ENCODE results near the gene KRT33A.

The KRT33A gene

GRCh38 chr17:41331606-41332005, 19.0 kb downstream of the KRT33A start:
- FAIRE-seq = peak; percentile 13

GRCh38 chr17:41329279-41329948, 21.2 kb downstream of the KRT33A start:
- DNase-seq (ENCODE audit: low spot score) = peak; percentile 74

More at GRCh38 chr17:41331606-41332005, 19.0 kb downstream of the KRT33A start:
- no peak for DNase-seq (ENCODE audit: low spot score)

DNA sequence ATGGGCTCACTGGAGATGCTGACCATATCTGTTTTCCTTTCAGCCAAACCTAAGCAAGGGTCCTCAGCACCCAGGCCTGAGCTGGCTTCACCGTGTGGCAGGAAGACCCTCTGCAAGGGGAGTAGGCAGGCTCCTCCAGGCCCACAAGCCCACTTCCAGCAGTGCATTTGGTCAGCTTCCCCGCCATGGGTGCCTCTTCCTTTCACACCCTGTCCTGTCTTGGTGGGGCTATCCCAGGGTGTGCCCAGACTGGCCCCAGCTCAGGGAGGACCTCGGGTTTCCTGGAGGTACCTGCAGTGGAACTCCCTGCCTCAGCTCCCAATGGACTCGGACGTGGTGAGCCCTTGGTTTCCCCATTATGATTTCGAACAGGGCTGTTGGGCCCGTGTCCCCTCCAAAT, 22.4 kb downstream of the KRT33A start:
- DNase-seq (ENCODE audit: low spot score) = no peak
- FAIRE-seq = no peak

More at GRCh38 chr17:41329279-41329948, 21.2 kb downstream of the KRT33A start:
- peak; percentile 94 for FAIRE-seq

DNA sequence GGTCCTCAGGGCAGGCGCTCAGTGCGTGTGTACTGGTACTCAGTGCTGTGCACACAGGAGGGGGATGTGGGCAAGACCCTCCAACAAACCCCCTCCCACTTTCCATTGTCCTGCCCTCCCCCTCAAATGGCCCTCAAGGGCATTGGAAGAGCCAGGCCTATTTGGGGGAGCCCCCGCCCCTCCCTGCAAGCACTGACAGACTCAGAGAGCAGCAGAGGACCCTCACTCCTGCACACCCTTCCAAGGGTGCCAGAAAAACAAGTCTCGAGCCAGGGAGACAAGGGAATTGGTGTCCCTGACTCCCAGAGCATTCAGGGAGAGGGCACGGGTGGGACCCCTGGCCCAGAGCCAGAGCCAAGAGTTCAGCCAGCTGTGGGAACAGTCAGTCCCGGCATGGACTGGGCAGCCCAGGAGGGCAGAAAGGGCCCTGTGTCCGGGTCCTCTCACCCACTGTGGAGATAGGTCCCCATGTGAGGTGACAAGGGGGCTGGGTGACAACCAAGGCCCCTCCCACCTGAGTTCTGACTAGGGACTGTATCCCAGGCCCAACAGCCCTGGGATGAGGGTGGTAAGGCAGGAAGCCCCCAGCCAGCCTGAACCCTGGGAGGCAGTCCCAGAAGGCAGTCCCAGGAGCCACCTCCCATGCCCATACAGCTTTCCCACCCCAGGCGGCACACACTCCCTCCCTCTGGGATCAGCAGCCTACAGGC, 23.1 kb downstream of the KRT33A start:
- FAIRE-seq = no peak
- no peak for DNase-seq (ENCODE audit: low spot score)

GRCh38 chr17:41326173-41327145, 24.2 kb downstream of the KRT33A start:
- FAIRE-seq (no peak), DNase-seq (ENCODE audit: low spot score) (no peak)

DNA sequence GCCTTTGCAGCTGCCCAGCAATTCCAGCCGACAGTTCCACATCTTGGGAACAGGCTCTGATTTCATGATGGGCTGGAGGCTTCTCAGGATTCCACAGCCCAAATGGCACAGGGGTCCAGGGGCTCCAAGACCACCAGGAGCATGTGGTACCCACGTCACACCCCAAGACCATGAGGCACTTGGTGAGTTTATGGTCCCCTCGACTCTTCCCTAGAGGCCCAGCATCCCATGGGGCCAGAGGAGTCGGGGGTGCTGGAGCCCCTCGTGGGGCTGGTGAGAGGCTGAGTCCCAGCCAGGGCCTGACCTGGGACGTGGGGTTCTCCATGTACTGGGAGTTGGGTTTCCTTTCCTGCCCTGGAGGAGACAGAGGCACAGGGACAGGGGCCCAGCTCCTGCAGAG, 25.0 kb downstream of the KRT33A start:
- no peak for DNase-seq (ENCODE audit: low spot score)
- no peak for FAIRE-seq

GRCh38 chr17:41325126-41325525, 25.5 kb downstream of the KRT33A start:
- no peak for DNase-seq (ENCODE audit: low spot score)
- no peak for FAIRE-seq

DNA sequence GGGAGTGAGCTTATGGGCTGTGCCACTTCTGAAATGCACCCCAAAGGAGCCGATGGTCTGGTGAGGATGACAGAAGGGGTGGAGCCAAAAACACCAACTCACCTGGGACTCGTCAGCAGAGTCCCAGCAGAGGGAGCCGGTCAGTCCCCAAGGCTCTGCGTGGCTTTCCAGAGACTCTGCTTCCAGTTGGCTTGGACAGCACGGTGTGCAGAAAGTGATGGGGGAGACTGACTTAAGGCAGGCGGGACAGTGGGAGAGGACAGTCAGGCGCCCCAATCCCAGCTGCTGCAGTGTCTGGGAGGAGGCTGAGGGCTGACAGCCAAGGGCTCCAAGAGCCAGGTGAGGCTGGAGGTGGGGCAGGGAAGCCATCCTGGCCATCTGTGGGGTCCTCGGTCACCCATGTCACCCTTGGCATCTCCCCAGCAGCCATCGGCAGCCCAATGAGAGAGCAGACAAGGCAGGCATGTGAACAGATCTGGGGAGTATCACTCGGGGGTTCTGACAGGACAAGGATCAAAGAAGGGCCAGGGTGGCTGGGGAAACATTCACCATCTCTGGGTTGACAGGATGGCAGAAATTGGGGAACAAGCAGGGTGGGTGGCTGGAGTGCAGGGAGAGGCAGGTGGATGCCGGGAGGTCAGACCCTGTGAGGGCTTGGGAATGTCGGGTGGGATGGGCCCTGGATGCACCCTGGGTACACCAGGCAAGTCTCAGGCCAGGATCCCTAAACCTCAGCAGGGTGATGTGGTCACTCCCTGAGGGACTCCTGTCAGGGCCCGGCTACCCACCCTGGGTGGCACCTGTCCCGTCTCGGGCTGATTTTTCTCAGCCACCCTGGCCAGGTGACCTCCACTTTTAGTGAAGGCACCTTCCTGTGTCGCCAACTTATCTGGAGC, 26.2 kb downstream of the KRT33A start:
- DNase-seq (ENCODE audit: low spot score) = peak; percentile 32
- peak; percentile 52 for FAIRE-seq

DNA sequence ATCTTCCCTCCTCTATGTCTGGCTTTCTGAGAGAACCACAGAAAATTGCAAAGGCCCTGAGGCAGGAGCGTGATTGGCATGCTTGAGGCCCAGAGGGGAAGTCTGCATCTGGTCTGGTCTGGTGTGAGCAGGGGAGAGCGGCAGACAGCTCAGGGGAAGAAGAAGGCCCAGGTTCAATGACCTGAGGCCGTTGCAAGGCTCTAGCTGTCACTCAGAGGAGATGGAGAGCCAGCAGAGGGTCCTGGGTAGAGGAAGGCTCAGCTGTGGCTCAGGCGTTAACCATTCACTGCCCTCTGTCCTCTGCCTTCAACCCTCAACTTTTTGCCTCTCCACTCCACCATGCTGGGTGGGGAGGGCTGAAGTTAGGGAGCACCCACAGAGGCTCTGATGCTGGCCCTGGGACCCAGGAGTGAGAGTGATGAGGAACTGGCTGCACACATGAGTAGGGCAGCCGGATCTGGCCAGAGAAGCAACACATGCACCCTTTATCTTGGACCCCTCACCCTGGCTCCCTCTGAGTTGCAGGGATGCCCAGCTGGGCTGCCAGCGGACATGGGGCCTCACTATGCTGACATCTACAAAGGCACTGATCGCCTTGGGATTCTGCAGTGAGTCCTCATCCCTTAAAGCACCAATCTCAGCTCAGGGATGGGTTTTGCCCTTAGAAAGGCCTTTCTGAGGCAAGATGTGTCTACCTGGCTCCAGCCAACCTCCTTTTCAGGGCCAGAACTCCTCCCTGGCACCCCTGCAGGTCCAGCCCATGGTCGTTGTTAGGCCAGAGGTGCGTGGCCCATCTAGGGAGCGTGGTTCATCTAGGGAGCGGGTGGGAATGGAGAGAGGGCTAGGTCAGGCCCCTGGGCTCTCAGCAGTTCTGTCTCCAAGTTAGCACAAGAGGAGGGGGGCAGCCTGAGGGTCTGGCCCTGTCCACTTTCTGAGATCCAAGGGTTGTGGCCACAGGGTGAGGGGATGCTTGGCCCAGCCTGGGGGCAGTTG, 27.4 kb downstream of the KRT33A start:
- FAIRE-seq (no peak), DNase-seq (ENCODE audit: low spot score) (no peak)

DNA sequence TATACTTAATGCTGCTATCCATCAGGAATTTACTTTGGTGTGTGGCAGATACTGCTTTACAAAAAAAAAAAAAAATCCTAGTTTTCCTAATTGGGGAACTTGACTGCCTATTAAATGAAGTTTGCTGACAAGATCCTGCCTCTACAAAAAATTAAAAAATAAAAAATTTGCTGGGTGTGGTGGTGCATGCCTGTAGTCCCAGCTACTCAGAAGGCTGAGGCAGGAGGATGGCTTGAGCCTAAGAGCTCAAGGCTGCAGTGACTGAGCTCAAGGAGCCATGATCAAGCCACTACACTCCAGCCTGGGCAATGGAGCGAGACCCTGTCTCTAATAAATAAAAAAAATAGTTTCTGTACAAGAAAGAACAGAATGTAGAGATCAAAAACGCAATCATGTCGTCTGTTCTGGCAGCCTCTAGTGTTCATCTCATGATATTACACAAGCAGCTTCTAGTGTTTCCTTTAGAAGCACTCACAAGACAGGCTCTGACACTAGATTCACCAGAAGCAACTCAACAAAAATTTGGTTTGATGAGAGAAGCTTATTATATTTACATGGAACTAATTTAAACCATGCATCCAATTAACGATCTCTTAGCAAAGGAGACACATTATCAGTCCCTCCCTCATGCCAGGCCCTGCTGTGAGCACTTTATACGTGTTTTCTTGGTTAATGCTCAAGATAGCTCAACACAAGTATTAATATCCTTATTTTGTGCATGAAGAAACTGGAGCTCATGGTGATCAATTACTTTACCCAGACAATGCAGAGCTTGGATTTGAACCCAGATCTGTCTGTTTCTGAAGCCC, 28.3 kb downstream of the KRT33A start:
- FAIRE-seq = no peak
- peak; percentile 54 for DNase-seq (ENCODE audit: low spot score)

DNA sequence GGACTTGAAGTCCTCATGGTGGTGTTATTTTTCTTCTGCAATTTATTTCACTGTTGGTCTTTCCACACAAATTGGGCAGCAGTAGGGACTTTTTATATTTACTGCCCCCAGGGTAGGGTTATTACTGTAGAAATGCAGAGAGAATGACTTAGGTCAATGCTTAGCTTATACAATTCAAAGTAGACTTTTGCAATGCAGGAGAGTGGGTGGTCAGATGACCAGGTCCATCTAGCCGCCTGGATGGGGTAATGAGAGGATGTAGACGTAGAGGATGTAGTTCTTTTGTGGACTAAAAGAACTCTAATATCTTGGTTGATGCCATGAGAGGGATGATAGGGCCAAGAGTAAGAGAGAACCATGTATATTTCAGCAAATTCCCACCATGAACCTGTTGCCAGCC, 32.4 kb downstream of the KRT33A start:
- FAIRE-seq (no peak), DNase-seq (ENCODE audit: low spot score) (no peak)

- DNase-seq (ENCODE audit: low spot score) (no peak), FAIRE-seq (peak; percentile 63)
Measured at GRCh38 chr17:41315814-41316445, 34.7 kb downstream of the KRT33A start.

- DNase-seq (ENCODE audit: low spot score) = no peak
- FAIRE-seq = no peak
Measured at GRCh38 chr17:41315204-41315794, 35.3 kb downstream of the KRT33A start, which contains the start of gene KRTAP17-1. Gene KRTAP17-1, minus strand, starts transcription at chr17:41315710. Its CDS starts 60 bp downstream, at chr17:41315650.

DNA sequence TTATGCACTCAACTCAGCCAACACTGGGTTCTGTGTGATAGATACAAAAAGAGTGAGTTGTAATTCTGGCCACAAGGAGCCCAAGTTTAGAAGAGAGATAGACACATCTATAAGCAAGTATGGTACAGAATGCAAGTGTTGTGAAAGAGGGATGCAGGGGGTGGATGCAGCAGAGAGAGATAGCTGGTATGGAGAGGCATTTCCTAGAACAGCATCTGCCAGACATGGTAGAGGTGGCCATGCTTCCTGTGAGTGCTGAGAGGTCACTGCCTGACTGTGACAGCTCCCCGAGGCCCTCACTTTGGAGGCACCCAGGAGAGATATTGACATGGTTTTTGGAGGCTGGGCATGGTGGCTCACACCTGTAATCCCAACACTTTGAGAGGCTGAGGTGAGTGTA, 39.5 kb downstream of the KRT33A start:
- FAIRE-seq = no peak
- DNase-seq (ENCODE audit: low spot score) = no peak

GRCh38 chr17:41308918-41309359, 41.7 kb downstream of the KRT33A start, which contains the start of gene KRTAP16-1:
Gene KRTAP16-1, minus strand, starts transcription at chr17:41309309. Its CDS starts 56 bp downstream, at chr17:41309253.
- FAIRE-seq = peak; percentile 79

DNA sequence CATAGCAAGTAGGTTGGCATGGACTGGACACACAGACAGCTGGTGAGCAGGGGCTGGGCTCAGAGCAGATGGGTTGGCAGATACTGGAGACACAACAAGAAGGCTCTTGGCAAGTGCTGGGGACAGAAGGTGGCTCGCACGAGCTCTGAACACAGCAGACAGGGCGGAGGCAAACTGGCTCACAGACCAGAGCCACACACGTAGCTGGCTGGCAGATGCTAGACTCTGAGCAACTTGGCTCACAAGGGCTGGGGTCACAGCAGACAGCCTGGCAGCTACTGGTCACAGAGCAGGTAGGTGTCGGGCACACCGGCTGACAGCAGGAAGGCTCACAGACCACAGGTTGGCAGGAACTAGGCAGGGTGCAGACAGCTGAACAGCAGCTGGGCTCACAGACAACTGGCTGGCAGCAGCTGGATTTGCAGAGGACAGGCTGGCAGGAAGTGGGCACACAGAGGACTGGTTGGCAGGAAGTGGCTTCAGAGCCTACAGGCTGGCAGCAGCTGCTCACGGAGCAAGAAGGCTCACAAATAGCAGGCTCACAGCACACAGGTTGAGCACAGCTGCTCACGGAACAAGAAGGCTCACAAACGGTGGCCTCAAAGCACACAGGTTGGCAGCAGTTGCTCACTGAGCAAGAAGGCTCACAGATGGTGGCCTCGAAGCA, 42.2 kb downstream of the KRT33A start:
- DNase-seq (ENCODE audit: low spot score) = no peak
- no peak for FAIRE-seq

More at GRCh38 chr17:41308918-41309359, 41.7 kb downstream of the KRT33A start, which contains the start of gene KRTAP16-1:
- DNase-seq (ENCODE audit: low spot score) = no peak

- DNase-seq (ENCODE audit: low spot score) = no peak
- no peak for FAIRE-seq
Measured at GRCh38 chr17:41307647-41308046, 43.0 kb downstream of the KRT33A start.

Data from urothelium cell line (cell line).